OCI-LY7 (cell line): Measurements from ENCODE around the gene AFDN. TPM values are rescaled to one million over a fixed set of nuclear protein-coding genes. Genes with fewer than 3 reads are reported as not detected.

Experiments
- BruUV-seq: library from RNA; stranded (reverse); fragments of 400-500 nt; replicated peaks from 2 replicates; lab custom pipeline; 2021; lab: Mats Ljungman, UMichigan
- CTCF ChIA-PET: fragments of 300-600 bp; sonication (Branson Sonifier 250); formaldehyde crosslinking; loops from one replicate; lab custom pipeline; 2022; ENCODE audit warnings: antibody characterized with exemption; ENCODE audit not compliant: unreplicated experiment; lab: Charles Lee
- POLR2A ChIA-PET: fragments of 300-600 bp; sonication (Branson Sonifier 250); formaldehyde crosslinking; loops from one replicate; lab custom pipeline; 2022; ENCODE audit warnings: antibody characterized with exemption; lab: Charles Lee
- DNase-seq: peaks from one replicate; pipeline ENCODE4 v3.0.0-alpha.2; 2015; ENCODE audit warnings: low spot score
- H2AFZ ChIP-seq: fragments of 200-600 bp; sonication (generic), shearing (Covaris generic); 2 replicates; pipeline ENCODE4 v1.6.1; 2014; ENCODE audit warnings: mild to moderate bottlenecking, antibody characterized with exemption, low read length, moderate library complexity
- H3K27ac ChIP-seq: fragments of 200-600 bp; sonication (generic); 2 replicates; pipeline ENCODE4 v1.5.1; 2014; ENCODE audit warnings: mixed run types, low read depth, mild to moderate bottlenecking, moderate library complexity, low read length, inconsistent platforms; ENCODE audit not compliant: poor library complexity, severe bottlenecking
- H3K36me3 ChIP-seq: fragments of 200-600 bp; sonication (generic); 2 replicates; pipeline ENCODE4 v1.6.1; 2014; ENCODE audit warnings: mild to moderate bottlenecking, antibody characterized with exemption, low read length, moderate library complexity, mixed read lengths; ENCODE audit not compliant: insufficient read depth
- H3K4me1 ChIP-seq: fragments of 200-600 bp; sonication (generic); 2 replicates; pipeline ENCODE4 v1.5.1; 2014; ENCODE audit warnings: mild to moderate bottlenecking, low read length; ENCODE audit not compliant: insufficient read depth, poor library complexity, severe bottlenecking
- H3K4me2 ChIP-seq: fragments of 200-600 bp; sonication (generic); 2 replicates; pipeline ENCODE4 v1.6.1; 2014; ENCODE audit warnings: mild to moderate bottlenecking, low read length
- H3K4me3 ChIP-seq: fragments of 200-600 bp; sonication (generic); 2 replicates; pipeline ENCODE4 v1.5.1; 2014; ENCODE audit warnings: mild to moderate bottlenecking, low read depth, low read length; ENCODE audit not compliant: poor library complexity, severe bottlenecking
- H3K79me2 ChIP-seq: fragments of 200-600 bp; sonication (generic); 2 replicates; pipeline ENCODE4 v1.6.1; 2016; ENCODE audit warnings: low read depth, mild to moderate bottlenecking, low read length, moderate library complexity, mixed read lengths; ENCODE audit not compliant: insufficient read depth
- H3K9me2 ChIP-seq: fragments of 200-600 bp; sonication (generic); 2 replicates; pipeline ENCODE4 v1.6.1; 2016; ENCODE audit warnings: mild to moderate bottlenecking, low read length, mixed read lengths; ENCODE audit not compliant: insufficient read depth
- H3K9me3 ChIP-seq: fragments of 200-600 bp; sonication (generic); 2 replicates; pipeline ENCODE4 v1.6.1; 2014; ENCODE audit warnings: mild to moderate bottlenecking, mixed run types, low read length, mixed read lengths
- H4K20me1 ChIP-seq: fragments of 200-600 bp; sonication (generic); 2 replicates; pipeline ENCODE4 v1.6.1; 2014; ENCODE audit warnings: mild to moderate bottlenecking, antibody characterized with exemption, low read length, moderate library complexity, mixed read lengths; ENCODE audit not compliant: insufficient read depth
- CTCF ChIP-seq: fragments of 200-600 bp; sonication (generic); conservative IDR thresholded peaks from 2 replicates; pipeline ENCODE4 v1.5.1; 2014; ENCODE audit warnings: mild to moderate bottlenecking, antibody characterized with exemption, low read length, moderate library complexity, mixed read lengths
- EZH2phosphoT487 ChIP-seq: fragments of 200-600 bp; sonication (generic); IDR thresholded peaks from 2 replicates; pipeline ENCODE4 v1.6.1; 2018; ENCODE audit warnings: low read depth, borderline replicate concordance, mild to moderate bottlenecking, mixed run types, antibody characterized with exemption, low read length, moderate library complexity, mixed read lengths
- intact Hi-C: fragments of 100-400 bp; cut with micrococcal nuclease; formaldehyde crosslinking; loops from one replicate; pipeline ENCODE4 v1.10.0; 2022; ENCODE audit not compliant: unreplicated experiment
- total RNA-seq, 2 experiments: library from RNA; depleted of rRNA in 1 of 2; stranded (reverse); fragments of >200 nt in 1 of 2; shearing (Covaris generic) in 1 of 2; gene quantifications; 2 replicates each; pipeline ENCODE4 v1.2.3, GENCODE V29; 2014 to 2022

AFDN gene
- total RNA-seq, 2 experiments from 2014 or later, result 43.6 to 71.6 TPM

GRCh38 chr6:167979436-167980139, 152.9 kb downstream of the AFDN start:
- intact Hi-C loops, result no loop called here
- POLR2A ChIA-PET, result no interaction called here
- BruUV-seq, result no TSS peak

GRCh38 chr6:167980911-167981580, 154.3 kb downstream of the AFDN start:
- H3K9me2 ChIP-seq, result no peaks in the 10 kb centered on the region
- H3K9me3 ChIP-seq, result no peaks in the 10 kb centered on the region
- no peaks in the 10 kb centered on the region for H4K20me1 ChIP-seq
- H3K36me3 ChIP-seq, result no peaks in the 10 kb centered on the region
- H2AFZ ChIP-seq, result no peak overlapping the region
- no peaks in the 10 kb centered on the region for H3K4me1 ChIP-seq
- BruUV-seq, result no TSS peak
- no peak overlapping the region for H3K27ac ChIP-seq
- no peaks in the 10 kb centered on the region for H3K79me2 ChIP-seq
- ChIA-PET CTCF (no interaction called here), POLR2A (interaction anchor here (0.7 kb wide), 1 partner anchor 109 kb away, joined by 6 read pairs; no protein-coding TSS in a partner anchor)
- no peak overlapping the region for H3K4me2 ChIP-seq
- TF ChIP-seq EZH2phosphoT487, result no peak
- TF ChIP-seq CTCF, result no peak
- no peak for DNase-seq
- intact Hi-C loops, result no loop called here
- no peak overlapping the region for H3K4me3 ChIP-seq

More at GRCh38 chr6:167979436-167980139, 152.9 kb downstream of the AFDN start:
- Histone ChIP-seq H2AFZ (no peak overlapping the region), H3K4me1 (no peaks in the 10 kb centered on the region), H3K36me3 (no peaks in the 10 kb centered on the region), H3K9me2 (no peaks in the 10 kb centered on the region), H3K79me2 (no peaks in the 10 kb centered on the region), H4K20me1 (no peaks in the 10 kb centered on the region), H3K27ac (no peak overlapping the region), H3K4me3 (no peak overlapping the region), H3K4me2 (no peak overlapping the region), H3K9me3 (no peaks in the 10 kb centered on the region)
- TF ChIP-seq CTCF, result no peak
- no peak for TF ChIP-seq EZH2phosphoT487
- DNase-seq, result no peak
- CTCF ChIA-PET, result no interaction called here

GRCh38 chr6:167981916-167982462, 155.3 kb downstream of the AFDN start:
- Histone ChIP-seq H3K4me3 (no peak overlapping the region), H3K79me2 (no peaks in the 10 kb centered on the region), H4K20me1 (no peaks in the 10 kb centered on the region), H2AFZ (no peak overlapping the region), H3K4me2 (no peak overlapping the region), H3K9me2 (no peaks in the 10 kb centered on the region), H3K27ac (no peak overlapping the region), H3K9me3 (no peaks in the 10 kb centered on the region), H3K36me3 (no peaks in the 10 kb centered on the region), H3K4me1 (no peaks in the 10 kb centered on the region)
- ChIA-PET POLR2A (no interaction called here), CTCF (no interaction called here)
- no TSS peak for BruUV-seq
- intact Hi-C loops, result no loop called here
- no peak for TF ChIP-seq EZH2phosphoT487
- DNase-seq, result no peak
